NAMALWA (cell line): Measurements from ENCODE around the gene CCDC17.

Experiments
- DNase-seq: peaks from one replicate; pipeline ENCODE4 v3.0.0-alpha.2; 2015; ENCODE audit warnings: low spot score

CCDC17 gene

GRCh38 chr1:45623972-45624371 is at the start of gene CCDC17:
CCDC17 (minus strand) TSS chr1:45624054; CDS start chr1:45623909, 145 bp downstream.
- DNase-seq: no peak

GRCh38 chr1:45669859-45670655 is 46.2 kb upstream of the CCDC17 start:
- no peak for DNase-seq

GRCh38 chr1:45669379-45669778 is 45.5 kb upstream of the CCDC17 start:
- no peak for DNase-seq

- DNase-seq: no peak
These were observed 44.7 kb upstream of the CCDC17 start for GRCh38 chr1:45668526-45668925.

- no peak for DNase-seq
These were observed 43.7 kb upstream of the CCDC17 start for GRCh38 chr1:45667321-45668111.

- no peak for DNase-seq
These were observed 43.0 kb upstream of the CCDC17 start for GRCh38 chr1:45666836-45667235.

- no peak for DNase-seq
These were observed 36.5 kb upstream of the CCDC17 start for GRCh38 chr1:45660336-45660735.

GRCh38 chr1:45659222-45659621 is 35.4 kb upstream of the CCDC17 start:
- DNase-seq: no peak

- no peak for DNase-seq
These were observed 34.3 kb upstream of the CCDC17 start for GRCh38 chr1:45658171-45658570.

- DNase-seq: no peak
These were observed 32.8 kb upstream of the CCDC17 start for GRCh38 chr1:45656573-45657226.

- no peak for DNase-seq
These were observed 30.9 kb upstream of the CCDC17 start for GRCh38 chr1:45654540-45655280.

- DNase-seq: no peak
These were observed 23.6 kb upstream of the CCDC17 start for GRCh38 chr1:45647248-45648021.

GRCh38 chr1:45644661-45645060 is 20.8 kb upstream of the CCDC17 start:
- peak; percentile 40 for DNase-seq

GRCh38 chr1:45643978-45644377 is 20.1 kb upstream of the CCDC17 start:
- DNase-seq: peak; percentile 33

GRCh38 chr1:45643321-45643720 is 19.5 kb upstream of the CCDC17 start:
- DNase-seq: no peak

GRCh38 chr1:45640293-45640692 is 16.4 kb upstream of the CCDC17 start:
- no peak for DNase-seq

GRCh38 chr1:45635211-45635610 is 11.4 kb upstream of the CCDC17 start:
- no peak for DNase-seq

GRCh38 chr1:45630429-45630828 is 6.6 kb upstream of the CCDC17 start:
- DNase-seq: no peak

GRCh38 chr1:45629035-45629434 is 5.2 kb upstream of the CCDC17 start:
- no peak for DNase-seq

GRCh38 chr1:45622524-45623394 is 1.1 kb downstream of the CCDC17 start:
- no peak for DNase-seq
